HG03139 (cell line): Measurements from ENCODE around the gene LSAMP.

ENCODE experiments used
- ATAC-seq: cut with Tn5 transposase; IDR thresholded peaks from one replicate; pipeline ENCODE4 v1.9.1; 2021; ENCODE audit not compliant: unreplicated experiment

The LSAMP gene

DNA sequence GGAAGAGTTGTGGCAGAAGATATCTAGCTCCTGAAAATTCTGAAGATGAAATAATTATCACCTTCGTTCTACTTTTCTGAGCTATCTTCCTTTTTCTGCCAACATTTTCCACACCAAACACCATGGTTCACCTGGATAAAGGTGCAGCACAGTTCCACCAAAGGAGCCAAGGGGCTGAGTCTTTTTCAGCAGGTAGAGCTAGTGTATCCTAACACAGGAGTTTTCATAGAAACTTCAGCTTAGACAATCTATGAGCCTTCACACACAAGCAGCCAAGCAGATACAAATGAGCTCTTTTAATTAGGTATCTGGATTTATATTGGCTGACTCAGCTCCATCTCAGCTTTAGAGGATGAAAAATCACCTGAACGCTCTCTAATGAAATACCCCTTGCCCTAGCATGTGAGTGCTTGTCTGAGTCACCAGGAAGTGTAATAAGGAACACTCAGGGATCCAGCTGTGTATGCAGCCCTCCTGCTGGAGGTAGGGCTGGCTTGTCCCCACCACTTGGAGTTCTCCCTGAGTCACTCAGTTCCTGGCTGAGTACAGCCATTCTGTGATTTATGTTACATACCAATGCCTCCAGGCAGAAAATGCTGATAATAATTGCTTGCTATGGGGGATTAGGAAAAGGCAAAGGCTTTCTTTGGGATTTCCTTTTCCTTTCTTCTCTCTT lies 385.7 kb downstream of the LSAMP start:
- no peak for ATAC-seq

DNA sequence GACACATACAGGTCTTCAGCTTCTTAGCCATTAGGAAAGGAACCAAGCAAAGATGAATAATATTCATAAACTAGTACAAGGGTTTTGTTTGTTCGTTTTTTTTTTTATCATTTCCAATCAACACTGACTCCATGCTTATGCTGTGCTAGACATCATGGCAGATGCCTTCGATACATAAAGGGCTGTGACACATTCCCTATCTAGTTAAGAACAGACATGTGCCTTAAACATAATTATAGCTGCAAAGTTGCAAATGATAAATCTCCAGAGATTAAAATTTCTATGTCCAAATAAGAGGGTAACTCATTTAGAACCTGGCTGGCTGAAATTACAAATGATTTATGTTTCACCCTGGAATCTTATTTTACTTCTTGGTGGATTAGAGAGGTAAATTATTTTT lies 386.4 kb downstream of the LSAMP start:
- no peak for ATAC-seq

DNA sequence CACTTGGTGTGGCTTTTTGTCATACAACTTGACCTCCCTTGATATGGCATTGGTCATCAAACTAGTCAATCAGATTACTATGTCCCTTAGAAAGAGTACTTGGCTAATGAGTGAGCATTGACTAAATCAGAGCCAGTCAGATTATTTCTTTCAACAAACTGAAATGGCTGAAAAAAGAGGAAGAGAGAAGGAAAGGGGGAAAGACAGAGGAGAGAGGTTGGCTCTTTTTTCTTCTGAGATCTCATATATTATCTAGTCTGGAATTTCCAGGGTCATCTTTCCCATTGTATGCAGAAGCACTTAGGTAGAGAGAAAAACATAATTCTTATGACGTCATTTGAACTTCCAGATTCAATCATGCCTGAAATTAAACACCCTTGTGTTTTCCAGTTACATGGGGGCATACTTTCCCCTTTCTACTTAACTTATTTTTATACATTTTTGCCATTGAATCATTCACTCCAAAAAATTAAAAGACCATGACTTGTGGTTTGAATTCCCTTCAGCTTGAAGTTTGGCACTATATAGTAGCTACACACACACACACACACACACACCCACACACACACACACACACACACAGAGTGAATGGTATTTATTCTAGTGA lies 387.8 kb downstream of the LSAMP start:
- no peak for ATAC-seq

DNA sequence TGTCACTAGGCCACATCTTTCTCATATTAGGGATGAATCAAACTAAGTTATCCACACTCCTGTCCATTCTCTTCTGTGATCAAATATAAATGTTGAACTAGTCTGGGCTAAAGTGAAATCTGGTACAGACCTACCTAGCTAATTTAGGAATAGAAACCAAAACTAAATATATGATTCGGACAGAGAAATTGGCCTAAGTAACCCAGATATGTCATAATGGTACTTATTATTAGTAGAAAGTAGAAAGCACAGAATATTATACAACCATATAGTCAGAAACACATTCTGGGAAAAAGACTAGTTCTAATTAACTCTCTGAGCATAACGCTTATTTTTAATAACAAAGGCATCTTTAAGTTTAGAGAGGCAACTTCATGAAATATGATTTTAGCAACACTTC lies 389.0 kb downstream of the LSAMP start:
- ATAC-seq: peak; percentile 71

DNA sequence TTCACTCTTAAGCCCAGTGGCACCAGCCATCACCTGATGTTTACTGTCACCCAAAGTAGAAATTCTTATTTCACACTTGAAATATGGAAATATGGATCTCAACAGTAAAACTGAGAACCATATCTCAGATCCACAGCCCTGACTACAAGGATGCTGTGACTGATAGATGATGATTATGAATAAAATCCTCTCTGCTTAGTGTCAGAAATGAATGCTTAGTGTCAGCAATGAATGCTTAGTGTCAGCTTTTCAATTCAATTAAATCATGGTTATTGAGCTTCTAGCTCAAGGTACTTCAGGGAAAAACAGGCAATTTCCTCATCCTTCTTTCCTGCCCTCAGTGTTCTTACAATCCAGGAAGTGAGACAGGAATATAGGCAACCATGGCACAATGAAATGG lies 392.3 kb downstream of the LSAMP start:
- no peak for ATAC-seq

DNA sequence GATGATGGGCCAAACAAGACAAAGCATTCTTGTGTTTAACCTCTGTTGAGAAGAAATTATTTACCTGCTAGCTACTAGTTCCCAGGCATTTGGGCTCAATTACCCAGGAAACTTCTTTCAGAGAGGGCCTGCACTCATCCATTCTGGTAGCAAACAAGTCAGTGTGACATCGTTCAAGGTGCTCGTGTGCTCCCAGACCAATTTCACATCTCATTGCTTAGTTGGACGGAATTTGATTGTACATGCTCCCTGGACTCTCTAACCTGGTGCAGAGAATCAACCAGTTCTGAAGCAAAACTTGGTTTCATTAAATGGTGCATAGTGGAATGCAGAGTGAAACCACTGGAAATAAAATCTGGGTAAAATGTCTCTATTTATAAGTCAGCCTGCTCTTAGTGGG lies 392.7 kb downstream of the LSAMP start:
- no peak for ATAC-seq

DNA sequence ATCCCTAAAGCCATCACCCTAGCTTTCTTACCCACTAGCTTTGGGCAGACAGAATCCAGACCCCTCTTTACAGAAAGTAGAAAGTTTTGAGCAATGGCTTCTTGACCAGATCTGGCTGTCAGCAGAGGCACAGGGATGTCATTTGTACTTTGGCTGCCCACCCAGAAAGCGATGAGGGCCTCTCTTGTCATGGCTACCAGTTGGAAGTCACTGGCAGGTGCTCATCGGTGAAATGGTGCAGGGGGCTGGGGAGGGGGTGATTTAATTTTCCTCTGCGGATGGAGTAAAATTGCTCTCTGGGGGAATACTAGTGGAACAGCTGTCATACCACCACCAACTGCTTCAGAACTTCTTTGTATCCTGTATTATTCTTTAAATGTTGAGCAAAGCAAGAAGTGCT lies 393.7 kb downstream of the LSAMP start:
- ATAC-seq: no peak

DNA sequence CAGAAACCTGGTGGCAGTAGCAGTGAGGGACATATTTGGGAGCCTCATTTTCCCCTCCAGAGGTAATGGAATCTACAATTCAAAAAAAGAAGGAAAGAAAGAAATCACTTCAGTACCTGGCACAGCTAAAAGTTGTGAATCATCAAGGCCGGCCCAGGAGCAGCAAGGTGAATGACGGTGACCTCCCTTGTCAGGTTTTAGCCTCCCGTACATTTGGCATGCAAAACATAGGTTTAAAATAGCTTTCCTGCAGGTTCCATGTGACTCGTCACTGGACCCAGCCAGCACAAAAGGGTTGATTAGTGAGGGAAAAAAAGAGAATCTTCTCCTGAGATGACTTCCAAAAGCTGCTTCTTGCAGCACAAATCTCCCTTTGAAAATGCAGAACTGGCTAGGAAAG lies 394.2 kb downstream of the LSAMP start:
- no peak for ATAC-seq

DNA sequence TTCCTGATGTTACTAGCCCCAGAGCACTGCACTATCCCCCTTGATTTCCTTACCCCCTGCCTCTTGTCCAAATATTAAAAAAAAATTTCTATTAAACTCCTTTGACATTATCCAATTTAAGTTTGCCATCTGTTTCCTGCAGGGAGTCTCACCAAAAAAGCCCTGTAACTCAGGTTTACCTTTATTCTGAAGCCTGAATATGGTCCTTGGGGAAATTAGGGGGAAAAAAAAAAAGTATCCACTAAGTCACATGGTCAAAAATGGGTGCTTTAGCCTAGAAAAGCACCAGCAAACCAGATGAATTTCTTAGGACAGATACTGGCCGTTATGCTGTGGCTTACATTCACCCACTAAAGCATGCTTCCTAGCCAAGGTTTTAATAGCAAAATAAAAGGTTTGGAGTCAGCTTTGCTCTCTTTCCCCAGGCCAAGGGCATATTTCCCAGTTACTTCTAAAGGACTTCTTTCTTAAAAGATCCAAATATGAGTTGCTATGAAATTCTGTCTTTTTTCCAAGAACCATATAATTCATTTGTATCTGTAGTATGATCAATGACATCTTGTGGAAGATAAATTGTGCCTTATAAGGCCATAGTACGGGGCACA lies 394.9 kb downstream of the LSAMP start:
- no peak for ATAC-seq

DNA sequence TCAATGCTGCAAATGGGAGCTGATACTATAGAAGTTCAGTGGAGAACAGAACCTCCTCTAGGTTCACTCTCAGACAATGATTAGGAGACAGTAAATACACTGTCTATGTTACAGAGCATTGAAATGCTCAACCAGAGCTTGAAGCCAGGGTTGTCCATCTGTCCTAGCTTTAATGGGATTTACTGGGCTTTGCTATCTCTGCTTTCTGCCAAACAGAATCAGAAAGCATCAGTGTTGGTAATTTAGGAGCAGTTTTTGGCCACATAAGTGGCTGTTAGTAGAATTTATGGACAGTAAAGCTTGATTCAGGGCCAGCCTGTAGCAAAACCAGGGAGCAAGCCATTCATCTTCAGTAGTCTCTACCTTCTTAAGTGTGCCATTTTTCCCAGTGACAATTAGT lies 396.3 kb downstream of the LSAMP start:
- no peak for ATAC-seq

DNA sequence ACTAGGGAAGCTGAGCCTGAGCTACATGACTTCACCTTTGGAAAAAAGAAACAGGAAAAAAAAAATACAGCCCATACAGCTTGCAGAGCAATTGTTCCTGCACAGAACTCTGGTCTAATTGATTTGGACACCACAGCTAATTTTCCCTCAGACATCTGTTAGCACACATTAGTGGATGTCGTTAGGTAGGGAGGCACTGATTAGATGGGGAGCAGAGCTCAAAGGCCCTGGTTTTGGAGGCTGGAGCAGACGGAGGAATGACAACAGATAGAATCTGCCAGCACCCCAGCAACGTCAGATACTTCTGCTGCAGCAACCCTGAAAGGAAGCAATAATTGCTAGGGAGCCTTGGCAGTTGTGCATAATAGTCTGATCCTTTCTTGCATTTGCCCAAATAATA lies 398.9 kb downstream of the LSAMP start:
- ATAC-seq: no peak

DNA sequence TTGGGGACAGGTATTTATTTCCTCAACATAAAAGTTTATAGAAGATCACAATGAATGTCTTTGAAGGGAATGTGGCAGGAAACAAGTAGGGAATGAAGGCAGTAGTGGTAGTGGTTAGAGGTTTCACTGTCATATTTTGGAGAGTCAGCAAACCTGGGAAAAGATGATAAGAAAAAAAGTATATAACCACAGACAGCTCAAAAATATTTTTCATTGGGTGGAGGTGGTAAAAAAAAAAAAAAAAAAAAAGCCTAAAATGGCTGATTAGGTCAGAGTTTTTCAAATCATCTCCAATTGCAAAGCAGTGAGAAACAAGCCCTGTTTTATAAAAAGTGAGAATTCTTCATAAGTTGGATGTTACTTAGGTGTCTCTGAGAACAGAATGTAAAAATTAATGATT lies 400.0 kb downstream of the LSAMP start:
- ATAC-seq: no peak

DNA sequence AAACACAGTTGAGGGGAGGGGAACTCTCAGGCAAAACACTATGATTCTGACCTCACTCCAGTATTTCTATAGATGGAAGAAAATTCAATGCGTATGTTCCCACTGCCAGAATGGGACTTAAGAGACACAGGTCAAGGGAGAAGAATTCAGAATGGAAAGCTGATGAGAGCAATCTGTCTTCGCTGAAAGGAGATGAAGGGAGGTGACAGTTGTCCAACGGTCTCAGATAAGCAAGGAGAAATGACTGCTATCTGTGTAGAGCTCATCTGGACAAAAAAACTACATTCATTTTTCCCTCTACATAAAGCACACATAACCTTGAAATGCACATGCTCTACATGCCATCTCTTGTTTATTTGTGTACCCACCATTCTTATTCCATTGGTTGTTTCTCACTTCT lies 405.1 kb downstream of the LSAMP start:
- ATAC-seq: no peak

DNA sequence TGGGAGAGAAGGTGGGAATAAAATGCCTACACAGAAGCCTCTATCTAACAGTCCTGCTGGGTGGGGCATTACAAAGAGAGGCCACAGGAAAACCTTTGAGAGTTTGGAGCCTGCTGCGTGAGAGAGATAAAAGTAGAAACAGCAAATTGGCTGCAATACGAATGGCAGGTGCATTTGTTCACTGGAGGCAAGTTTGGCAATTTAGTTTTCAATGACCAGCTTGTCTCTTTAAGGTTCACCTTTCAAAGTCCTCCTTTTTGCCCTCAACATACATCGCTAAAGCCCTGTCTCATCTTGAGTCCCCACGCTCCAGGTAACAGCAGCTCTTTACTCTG lies 405.7 kb downstream of the LSAMP start:
- ATAC-seq: no peak

DNA sequence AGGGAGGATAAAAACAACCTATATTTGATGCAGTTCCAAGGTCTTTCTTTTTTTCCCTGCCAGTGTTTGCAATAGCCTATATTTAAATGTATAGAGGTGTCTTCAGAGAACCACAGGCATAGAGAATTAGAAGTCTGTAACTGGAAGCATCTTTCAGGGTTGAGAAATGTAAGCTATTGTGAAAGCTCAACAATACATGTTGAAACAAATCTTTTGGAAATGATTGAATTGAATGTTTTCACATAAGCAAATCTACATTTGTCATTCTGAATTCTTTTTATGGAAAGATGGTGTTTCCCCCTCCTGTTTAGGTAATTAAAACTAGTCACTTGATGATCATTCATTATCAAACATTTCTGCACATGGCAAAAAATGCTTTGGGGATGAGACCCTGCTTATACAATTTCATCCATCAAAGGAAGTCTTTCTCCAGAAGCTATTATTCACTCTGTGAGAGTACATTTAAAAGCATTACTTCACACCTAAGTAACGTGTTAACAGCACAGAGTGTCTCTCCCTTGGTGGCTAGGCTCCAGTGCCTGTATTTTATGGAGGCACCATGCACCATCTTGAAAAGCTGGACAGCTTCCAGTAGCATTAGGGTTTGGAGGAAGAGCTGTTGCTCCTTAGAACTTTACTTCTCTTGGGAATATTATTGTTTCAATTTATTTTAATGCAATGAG lies 406.2 kb downstream of the LSAMP start:
- ATAC-seq: no peak

DNA sequence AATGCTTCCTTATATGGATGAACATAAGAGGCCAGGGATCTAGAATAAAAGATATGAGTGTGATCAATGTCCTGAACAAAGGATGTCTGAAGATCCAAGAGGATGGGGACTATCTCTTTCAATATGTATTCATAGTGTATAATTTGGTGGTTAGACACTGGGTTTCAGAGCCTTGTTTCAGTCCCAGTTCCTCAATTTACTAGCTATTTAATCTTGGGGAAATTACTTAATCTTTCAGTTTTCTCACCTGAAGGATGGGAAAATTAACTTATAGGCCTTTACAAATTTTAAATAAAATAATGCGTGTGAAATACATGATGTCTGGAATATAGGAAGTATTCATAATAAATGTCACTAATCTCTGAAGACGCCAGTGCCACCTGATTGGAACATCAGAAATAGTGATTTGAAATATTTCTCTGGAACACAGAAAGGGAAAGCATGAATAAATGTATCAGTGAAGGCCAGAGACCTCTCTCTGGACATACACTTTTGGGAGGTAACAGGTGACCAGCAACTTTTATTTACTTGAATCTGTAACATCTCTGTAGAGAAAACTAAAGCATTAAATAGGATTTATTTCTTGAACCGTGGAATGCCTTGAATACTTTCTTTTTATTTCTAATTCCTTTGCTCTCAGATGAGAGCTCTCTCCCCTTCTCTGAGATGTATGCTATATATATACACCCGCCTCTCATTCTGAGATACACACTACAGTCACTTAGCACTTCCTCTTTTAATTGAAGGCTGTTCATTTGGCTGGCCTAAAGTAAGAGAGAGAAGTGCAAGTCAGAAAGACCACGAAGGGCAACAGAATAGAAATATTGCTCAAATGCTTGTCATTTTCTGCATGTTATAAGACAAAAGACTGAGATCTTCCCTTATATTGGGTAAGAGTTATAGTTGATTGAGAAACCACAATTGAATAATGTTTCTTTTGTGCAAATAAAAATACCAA lies 407.1 kb downstream of the LSAMP start:
- ATAC-seq: peak; percentile 97

DNA sequence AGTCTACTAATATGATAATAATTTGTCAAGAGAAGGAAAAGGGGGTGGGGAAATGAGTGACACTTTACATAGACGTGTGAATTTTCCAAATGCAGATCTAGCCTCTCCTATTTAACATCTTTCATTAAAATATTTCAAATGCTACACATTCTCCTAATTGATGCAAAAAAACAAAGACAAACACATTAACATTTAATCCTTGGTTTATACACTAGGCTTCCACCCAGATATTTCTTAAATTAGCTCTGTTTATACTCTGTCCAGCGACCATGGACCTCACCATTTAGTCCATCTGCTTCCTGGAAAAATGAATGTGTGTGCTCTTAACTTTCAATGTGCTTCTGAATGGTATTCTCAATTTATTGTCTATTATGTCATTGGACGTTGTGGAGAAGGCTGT lies 409.9 kb downstream of the LSAMP start:
- ATAC-seq: no peak

DNA sequence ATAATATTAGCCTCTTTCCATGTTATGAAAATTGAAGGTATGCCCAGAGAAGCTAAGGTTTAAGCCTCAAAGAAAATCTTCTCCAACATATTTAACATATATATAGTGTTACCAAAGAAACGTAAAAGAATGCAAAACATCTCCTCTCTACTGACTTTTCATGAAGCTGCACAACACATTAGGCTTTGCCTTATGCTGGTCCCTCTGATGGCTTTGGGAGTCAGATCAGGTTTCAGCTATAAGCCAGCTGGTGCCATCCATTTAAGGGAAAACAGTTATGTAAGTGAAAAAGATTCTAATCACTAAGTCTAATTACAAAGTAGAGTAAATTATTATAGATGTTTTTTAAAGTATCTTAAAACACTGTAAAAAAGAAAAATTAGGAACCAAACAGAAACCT lies 410.5 kb downstream of the LSAMP start:
- ATAC-seq: no peak

DNA sequence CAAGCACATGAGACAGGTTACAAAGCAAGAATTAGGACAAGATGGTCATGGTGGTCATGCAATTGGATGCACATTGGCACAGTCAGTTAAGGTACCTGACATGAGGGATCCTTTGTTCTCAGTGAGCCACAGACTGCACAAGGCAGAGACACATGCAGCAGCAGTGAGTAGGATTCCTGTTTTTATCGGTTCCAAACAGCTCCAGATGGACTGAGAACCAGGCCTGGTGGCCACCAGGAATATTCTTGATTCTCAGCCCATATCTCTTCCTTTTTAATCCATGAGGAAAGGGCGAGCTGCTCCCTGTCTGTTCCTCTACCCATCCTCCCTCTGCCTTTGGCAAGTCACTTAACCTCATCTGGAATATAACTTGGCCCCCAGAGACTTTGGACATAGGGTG lies 411.2 kb downstream of the LSAMP start:
- ATAC-seq: no peak

DNA sequence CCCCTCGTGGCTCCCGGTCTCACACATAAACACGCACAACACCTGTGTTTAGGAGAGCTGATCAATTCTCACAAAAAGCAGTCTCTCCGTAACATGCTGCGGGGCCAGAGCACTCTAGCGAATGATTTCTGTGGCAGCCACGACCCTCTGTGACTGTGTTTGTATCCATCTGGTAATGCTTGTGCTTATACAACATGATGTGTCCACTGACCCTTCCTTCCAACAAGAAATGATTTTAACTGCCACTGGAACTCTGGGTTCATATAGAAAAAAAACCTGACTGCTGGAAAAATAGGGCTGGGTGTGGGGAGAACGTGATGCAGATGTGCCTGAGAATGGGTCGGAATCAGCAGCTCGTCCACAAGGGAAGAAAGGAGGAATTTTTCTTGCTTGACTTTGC lies 411.8 kb downstream of the LSAMP start:
- no peak for ATAC-seq

DNA sequence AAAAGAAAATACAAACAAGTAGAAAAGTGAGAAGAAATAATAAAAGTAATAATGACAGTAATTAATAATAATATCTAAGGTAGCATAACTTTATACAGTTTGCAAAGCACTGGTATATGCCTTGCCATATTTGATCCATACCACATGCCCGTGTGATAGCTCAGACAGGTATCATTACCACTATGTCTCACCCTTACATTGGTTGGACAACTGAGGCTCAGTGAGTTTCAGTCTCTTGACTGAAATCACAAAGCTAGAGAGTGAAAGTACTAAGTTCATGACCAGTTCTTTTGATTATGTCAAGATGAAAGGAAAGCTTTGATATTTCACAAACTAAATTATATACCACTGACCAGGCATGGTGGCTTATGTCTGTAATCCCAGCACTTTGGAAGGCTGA lies 413.1 kb downstream of the LSAMP start:
- no peak for ATAC-seq
